Neuron (in vitro differentiated cells): ENCODE data around the gene TMEM163.

Source experiments
- H2AFZ ChIP-seq: one replicate; pipeline ENCODE4 v1.6.1; 2013; ENCODE audit warnings: low read depth, mild to moderate bottlenecking, inconsistent platforms, low read length, moderate library complexity
- H3K27me3 ChIP-seq: one replicate; pipeline ENCODE4 v1.6.1; 2013; ENCODE audit warnings: low read length; ENCODE audit not compliant: insufficient read depth
- H3K36me3 ChIP-seq: one replicate; pipeline ENCODE4 v1.6.1; 2013; ENCODE audit warnings: low read length; ENCODE audit not compliant: insufficient read depth
- H3K4me1 ChIP-seq: one replicate; pipeline ENCODE4 v1.6.1; 2013; ENCODE audit warnings: low read length; ENCODE audit not compliant: insufficient read depth
- H3K4me3 ChIP-seq: 2 replicates; pipeline ENCODE4 v1.5.1; 2013; ENCODE audit warnings: mild to moderate bottlenecking, low read length, moderate library complexity
- H3K9me3 ChIP-seq: one replicate; pipeline ENCODE4 v1.6.1; 2013; ENCODE audit warnings: low read length

The TMEM163 gene

GRCh38 chr2:134458950-134459349 lies 259.9 kb downstream of the TMEM163 start:
- H3K9me3 ChIP-seq: no peaks in the 10 kb centered on the region
- H3K4me1 ChIP-seq: no peaks in the 10 kb centered on the region
- no peaks in the 10 kb centered on the region for H3K36me3 ChIP-seq
- H2AFZ ChIP-seq: no peak overlapping the region
- no peaks in the 10 kb centered on the region for H3K27me3 ChIP-seq
- no peak overlapping the region for H3K4me3 ChIP-seq

DNA sequence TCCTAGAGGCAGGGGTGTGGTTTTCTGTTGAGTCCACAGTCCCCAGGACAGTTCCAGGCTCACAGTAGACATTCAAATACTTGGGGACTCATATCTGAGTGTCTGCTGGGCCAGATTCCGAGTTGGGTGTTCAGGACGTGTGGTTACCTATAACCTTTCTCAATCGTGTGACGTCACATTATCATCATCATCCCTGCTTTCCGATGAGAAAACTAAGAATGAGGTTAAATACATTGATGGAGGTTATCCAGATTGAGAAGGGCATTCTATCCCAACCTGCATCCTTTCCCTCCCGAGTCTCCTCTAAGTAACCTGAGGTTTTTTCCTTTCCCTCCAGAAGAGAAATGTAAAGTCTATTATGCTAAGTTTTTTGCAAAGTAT lies 260.3 kb downstream of the TMEM163 start:
- Histone ChIP-seq H3K36me3 (no peaks in the 10 kb centered on the region), H3K4me1 (no peaks in the 10 kb centered on the region), H3K27me3 (no peaks in the 10 kb centered on the region), H2AFZ (no peak overlapping the region), H3K9me3 (no peaks in the 10 kb centered on the region), H3K4me3 (no peak overlapping the region)

- Histone ChIP-seq H3K27me3 (no peaks in the 10 kb centered on the region), H3K4me3 (no peak overlapping the region), H3K9me3 (no peaks in the 10 kb centered on the region), H3K4me1 (no peaks in the 10 kb centered on the region), H2AFZ (no peak overlapping the region), H3K36me3 (no peaks in the 10 kb centered on the region)
Observed at GRCh38 chr2:134457765-134458472, 260.9 kb downstream of the TMEM163 start.

- H3K36me3 ChIP-seq: no peaks in the 10 kb centered on the region
- no peaks in the 10 kb centered on the region for H3K27me3 ChIP-seq
- no peaks in the 10 kb centered on the region for H3K9me3 ChIP-seq
- H3K4me3 ChIP-seq: no peak overlapping the region
- H2AFZ ChIP-seq: no peak overlapping the region
- no peaks in the 10 kb centered on the region for H3K4me1 ChIP-seq
Observed at GRCh38 chr2:134457353-134457752, 261.4 kb downstream of the TMEM163 start.

GRCh38 chr2:134455426-134455825 lies 263.4 kb downstream of the TMEM163 start:
- Histone ChIP-seq H3K36me3 (no peaks in the 10 kb centered on the region), H2AFZ (no peak overlapping the region), H3K27me3 (no peaks in the 10 kb centered on the region), H3K9me3 (no peaks in the 10 kb centered on the region), H3K4me3 (no peak overlapping the region), H3K4me1 (no peaks in the 10 kb centered on the region)

DNA sequence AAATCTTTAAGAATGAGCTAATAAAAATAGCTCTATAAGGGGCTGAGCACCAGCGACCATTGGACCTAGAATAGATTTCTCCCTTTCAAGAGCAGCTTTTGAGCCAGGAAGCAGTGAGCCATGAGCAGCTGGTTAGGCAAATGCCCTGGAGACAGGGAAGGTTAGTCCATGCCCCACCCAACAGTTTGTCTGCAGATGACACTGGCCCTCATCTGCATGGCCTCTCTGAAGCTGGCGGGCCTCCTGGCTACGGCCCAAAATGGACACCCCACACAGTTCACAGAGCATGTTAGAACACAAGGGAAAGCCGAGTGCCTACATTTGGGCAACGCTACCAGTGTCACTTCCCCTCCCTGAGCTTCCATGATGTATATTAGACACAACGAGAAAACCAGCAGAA lies 263.9 kb downstream of the TMEM163 start:
- no peaks in the 10 kb centered on the region for H3K27me3 ChIP-seq
- H3K36me3 ChIP-seq: no peaks in the 10 kb centered on the region
- no peaks in the 10 kb centered on the region for H3K9me3 ChIP-seq
- no peak overlapping the region for H3K4me3 ChIP-seq
- no peak overlapping the region for H2AFZ ChIP-seq
- no peaks in the 10 kb centered on the region for H3K4me1 ChIP-seq

GRCh38 chr2:134454426-134454825 lies 264.4 kb downstream of the TMEM163 start:
- Histone ChIP-seq H3K4me1 (no peaks in the 10 kb centered on the region), H3K4me3 (no peak overlapping the region), H3K9me3 (no peaks in the 10 kb centered on the region), H2AFZ (no peak overlapping the region), H3K27me3 (no peaks in the 10 kb centered on the region), H3K36me3 (no peaks in the 10 kb centered on the region)

DNA sequence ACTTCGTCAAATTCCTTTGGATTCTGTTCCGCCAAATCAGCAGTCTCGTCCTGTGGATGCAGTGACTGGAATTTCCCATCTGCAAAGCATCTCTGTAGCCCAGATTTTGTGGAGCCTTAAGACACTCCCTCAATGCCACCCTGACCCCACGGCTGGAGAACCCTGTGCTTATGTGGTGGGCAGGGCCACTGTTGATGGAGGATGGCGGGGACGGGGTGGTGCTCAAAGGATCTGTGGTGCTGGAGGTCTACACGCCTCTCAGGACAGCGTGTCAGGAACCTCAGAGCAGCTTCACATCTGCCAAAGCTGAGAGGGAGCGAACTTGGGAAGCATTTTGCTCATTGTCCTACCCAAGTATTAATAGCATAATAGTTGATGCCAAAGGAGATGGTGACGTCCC lies 264.8 kb downstream of the TMEM163 start:
- Histone ChIP-seq H3K36me3 (no peaks in the 10 kb centered on the region), H3K27me3 (no peaks in the 10 kb centered on the region), H3K4me1 (no peaks in the 10 kb centered on the region), H3K4me3 (no peak overlapping the region), H2AFZ (no peak overlapping the region), H3K9me3 (no peaks in the 10 kb centered on the region)

DNA sequence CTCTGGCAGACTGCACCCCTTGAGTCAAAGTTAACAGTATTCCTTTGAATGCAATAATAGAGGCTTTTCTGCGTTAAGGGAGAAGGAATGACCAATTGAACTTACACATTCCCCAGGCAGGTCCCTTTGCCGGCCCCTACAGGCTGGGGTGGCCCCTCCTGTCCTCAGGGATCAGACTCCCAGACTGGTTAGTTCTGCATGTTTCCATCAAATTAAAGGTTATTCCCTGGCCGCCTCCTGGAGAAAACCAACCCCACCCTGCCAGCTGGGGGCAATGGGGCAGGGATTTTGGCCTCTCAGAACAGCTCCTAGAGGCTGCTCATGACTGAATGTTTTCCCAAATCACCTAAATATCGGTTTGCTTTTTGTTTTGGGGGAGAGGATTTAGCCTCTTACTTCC lies 265.3 kb downstream of the TMEM163 start:
- Histone ChIP-seq H3K27me3 (no peaks in the 10 kb centered on the region), H2AFZ (no peak overlapping the region), H3K9me3 (no peaks in the 10 kb centered on the region), H3K36me3 (no peaks in the 10 kb centered on the region), H3K4me1 (no peaks in the 10 kb centered on the region), H3K4me3 (no peak overlapping the region)

DNA sequence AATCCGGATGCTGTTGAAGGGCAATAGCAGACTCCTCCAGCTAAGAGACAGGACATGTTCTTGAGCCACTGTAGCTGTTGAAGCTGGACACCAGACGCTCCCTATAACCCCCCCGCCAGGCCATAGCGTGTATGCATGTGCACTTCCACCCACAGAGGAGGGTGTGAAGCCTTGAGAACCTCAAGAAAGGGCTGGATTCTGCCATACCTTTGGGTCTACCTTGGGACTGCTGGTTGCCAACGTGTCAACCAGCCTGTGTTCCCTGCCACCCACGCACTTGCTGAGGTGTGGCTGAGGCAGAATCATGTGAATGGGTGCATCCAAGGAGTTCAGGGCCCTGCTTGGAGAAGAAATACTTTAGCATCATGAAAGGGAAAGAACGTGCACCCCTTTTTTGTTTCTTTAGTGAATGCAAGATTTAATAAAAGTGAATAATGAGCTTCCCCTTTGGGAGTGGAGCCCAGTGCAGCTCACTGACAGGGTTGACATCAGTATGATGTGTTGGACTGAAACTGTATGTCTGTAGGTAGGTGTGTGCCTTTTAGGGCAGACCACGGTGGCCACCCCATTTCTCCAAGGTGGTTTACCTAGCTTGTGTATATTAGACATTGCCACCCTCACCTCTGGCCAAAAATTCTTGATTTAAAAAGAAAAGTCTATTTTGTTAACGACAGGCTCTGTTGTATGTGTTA lies 266.6 kb downstream of the TMEM163 start:
- H3K4me3 ChIP-seq: no peak overlapping the region
- H2AFZ ChIP-seq: no peak overlapping the region
- H3K9me3 ChIP-seq: no peaks in the 10 kb centered on the region
- H3K4me1 ChIP-seq: no peaks in the 10 kb centered on the region
- H3K27me3 ChIP-seq: no peaks in the 10 kb centered on the region
- no peaks in the 10 kb centered on the region for H3K36me3 ChIP-seq

GRCh38 chr2:134451347-134451630 lies 267.5 kb downstream of the TMEM163 start:
- Histone ChIP-seq H3K27me3 (no peaks in the 10 kb centered on the region), H3K4me1 (no peaks in the 10 kb centered on the region), H3K4me3 (no peak overlapping the region), H2AFZ (no peak overlapping the region), H3K36me3 (no peaks in the 10 kb centered on the region), H3K9me3 (no peaks in the 10 kb centered on the region)

DNA sequence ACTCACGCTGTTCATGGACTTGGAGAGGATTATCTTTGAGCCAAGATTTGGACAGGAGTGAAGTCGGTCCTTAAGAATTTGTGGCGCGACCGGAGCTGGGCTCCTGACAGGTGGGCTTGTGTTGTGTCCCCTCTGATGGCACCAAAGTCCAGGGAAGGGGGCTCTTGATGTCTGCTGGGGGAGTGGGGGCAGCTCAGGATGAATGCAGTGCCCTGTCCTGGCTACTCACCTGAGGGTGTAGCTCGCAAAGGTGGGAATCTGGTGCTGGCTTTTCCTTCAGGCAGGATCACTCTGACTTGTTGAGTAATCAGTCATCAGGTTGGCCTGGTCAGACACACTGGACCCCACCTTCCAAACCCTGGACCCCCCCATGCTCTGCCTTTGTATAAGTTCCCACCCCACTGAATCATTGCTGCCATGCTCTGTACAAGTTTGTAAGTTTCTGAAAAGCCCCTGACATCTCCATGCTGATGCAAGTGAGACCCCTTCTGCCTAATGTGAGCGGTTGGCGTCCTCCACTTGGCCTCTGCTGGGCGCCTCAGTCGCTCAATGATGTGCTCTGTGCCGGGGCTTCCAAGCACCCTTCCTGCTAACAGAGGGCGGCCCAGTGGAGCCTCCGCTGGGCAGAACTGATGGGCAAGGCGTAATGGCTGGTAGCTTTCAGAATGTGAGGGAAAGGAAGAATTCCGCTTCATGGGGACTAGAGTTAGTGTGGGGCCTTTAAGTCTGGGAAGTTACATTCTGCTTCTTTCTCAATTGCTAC lies 268.9 kb downstream of the TMEM163 start:
- Histone ChIP-seq H3K4me1 (no peaks in the 10 kb centered on the region), H3K4me3 (no peak overlapping the region), H3K9me3 (no peaks in the 10 kb centered on the region), H2AFZ (no peak overlapping the region), H3K27me3 (no peaks in the 10 kb centered on the region), H3K36me3 (no peaks in the 10 kb centered on the region)

- Histone ChIP-seq H3K9me3 (no peaks in the 10 kb centered on the region), H3K4me1 (no peaks in the 10 kb centered on the region), H3K4me3 (no peak overlapping the region), H3K27me3 (no peaks in the 10 kb centered on the region), H2AFZ (no peak overlapping the region), H3K36me3 (no peaks in the 10 kb centered on the region)
Observed at GRCh38 chr2:134449157-134449556, 269.6 kb downstream of the TMEM163 start.
